GM18517 (cell line): ENCODE results near the gene CLEC3A.
"Not testable (repeated sequence)": the region's sequence is repeated elsewhere in the genome, so short reads cannot be mapped to it uniquely, and the experiment has no call there.

Experiments
- ATAC-seq: cut with Tn5 transposase; IDR thresholded peaks from one replicate; pipeline ENCODE4 v1.9.1; 2021; ENCODE audit warnings: mild to moderate bottlenecking, moderate library complexity; ENCODE audit not compliant: unreplicated experiment

Gene CLEC3A, protein sequence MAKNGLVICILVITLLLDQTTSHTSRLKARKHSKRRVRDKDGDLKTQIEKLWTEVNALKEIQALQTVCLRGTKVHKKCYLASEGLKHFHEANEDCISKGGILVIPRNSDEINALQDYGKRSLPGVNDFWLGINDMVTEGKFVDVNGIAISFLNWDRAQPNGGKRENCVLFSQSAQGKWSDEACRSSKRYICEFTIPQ

DNA sequence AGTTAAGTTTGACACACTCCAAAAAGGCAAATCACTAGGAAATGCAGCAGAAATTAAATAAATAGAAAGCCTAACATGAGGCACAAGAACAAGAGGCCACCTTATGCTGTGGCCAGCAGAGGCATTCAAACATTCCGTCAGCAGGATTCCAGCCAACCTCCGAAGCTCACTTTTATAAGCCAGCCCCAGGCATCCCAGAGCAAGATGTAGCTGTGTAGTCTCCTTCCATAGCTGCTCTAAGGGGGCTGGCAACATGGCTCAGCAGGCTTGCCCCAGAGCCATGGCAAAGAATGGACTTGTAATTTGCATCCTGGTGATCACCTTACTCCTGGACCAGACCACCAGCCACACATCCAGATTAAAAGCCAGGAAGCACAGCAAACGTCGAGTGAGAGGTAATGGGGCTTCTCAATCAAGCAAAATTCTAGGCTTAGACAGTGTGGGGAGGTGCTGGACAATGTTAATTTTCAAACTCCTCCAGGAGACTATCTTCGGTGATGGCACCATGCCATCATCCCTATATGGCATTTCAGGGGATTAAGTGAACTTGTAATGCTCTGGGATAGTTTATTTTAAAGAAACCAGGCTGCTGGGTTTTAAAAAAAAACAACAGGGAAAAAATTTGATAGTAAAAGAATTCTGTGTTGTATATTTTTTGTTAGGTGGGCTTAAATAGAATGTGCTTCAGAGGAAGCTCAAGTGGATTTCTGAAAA is at the start of gene CLEC3A:
TSS of gene CLEC3A (plus strand) at position 202 of the 714 bp plus-strand sequence. CDS start at position 281, 79 bp downstream.
- ATAC-seq: no peak

DNA sequence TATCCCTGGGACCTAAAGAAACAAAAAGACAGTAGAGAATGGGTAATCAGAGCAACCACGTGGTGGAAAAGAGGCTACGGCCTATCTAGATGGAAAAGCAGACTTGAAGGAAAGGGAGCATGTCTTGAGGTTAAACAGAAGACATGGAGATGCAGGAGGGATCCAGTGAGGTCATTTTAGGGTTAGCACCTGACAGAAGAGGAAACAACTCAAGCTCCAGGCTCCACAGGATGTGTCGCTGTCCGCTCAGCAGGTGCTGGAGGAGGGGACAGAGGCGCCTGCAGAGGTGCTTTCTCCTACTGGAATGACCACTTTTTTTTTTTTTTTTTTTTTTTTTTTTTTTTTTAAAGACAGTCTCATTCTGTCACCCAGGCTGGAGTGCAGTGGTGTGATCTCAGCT is 47.5 kb upstream of the CLEC3A start:
- no peak for ATAC-seq

DNA sequence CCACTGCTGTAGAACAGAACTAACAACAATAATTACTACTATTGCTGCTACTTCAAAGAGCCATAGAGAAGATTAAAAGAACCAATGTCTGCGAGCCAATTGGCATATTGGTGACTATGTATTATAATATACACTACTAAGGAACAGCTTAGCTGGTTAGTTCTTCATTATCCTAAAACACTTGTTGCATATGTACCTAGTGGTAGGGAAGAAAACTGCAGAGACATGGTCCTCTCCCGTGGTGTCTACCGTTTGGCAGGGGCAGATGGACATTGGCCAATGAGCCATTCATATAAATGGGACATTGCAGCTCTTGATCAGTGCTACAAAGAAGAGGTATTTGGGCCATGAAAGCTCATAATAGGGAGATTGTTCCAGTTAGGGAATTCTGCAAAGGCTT is 46.4 kb upstream of the CLEC3A start:
- ATAC-seq: no peak

DNA sequence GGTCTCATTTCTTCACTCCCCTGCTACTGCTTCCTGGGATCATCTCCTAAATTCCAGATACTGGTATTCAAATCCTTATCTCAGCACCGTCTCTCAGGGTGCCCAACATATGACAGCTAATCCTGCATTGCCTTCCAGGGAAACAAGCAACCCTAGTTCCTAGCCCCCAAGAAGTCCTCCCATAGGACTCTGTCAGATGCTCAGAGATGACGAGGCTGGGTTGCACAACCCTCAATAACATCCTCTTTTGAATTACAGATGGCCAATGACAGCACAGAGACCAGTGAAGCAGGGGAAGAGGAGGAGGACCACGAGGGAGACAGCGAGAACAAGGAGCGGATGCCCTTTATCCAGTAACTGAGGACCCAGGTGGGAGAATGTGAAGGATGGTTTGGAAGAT is 45.0 kb upstream of the CLEC3A start:
- no peak for ATAC-seq

DNA sequence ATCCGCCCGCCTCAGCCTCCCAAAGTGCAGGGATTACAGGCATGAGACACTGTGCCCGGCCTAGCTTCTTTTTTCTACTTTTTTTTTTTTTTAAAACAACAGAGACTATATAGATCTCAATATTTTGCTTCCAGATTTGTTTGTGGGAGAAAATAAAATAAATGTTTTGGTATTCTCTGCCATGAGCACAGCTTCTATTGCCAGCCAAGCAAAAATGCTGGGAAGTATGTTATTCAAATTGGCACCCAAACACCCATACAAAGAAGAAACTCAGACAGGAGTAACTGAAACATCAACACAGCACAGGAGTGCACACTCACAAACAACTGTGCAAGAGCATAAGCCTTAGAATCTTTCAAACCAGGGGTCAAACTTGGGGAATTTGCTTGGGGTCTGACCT is 37.2 kb upstream of the CLEC3A start:
- no peak for ATAC-seq

DNA sequence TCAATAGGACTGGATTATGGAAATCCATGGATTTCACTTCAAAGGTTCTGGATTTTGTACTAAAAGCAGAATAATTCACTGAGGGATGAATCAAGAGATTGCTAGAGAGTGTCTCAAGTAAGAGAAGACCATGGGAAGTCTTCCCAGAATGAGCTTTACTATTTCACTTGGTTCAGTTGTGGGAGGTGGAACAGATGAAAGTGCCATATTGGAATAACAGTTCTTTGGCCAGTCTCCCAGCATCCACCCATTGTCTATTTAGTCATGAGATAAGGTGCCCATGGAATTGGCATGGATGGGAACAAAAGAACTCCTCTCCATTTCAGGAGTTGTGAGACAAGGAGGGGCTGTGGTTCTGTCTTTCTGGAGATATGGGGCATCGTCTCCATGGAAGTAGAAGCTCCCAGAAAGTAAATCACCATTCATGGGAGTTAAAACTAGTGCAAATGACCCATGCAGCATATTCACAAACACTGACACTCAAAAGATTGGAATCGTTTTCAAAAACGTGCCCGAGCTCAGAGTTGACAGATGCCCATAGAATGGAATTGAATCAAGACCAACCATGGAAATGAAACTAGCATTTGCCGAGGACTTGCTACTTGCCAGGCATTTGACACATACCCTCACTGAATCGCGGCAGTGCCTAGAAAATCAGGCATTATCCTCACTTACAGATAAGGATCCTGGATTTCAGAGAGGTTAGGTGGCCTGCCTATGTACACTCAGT is 36.2 kb upstream of the CLEC3A start:
- ATAC-seq: no peak

DNA sequence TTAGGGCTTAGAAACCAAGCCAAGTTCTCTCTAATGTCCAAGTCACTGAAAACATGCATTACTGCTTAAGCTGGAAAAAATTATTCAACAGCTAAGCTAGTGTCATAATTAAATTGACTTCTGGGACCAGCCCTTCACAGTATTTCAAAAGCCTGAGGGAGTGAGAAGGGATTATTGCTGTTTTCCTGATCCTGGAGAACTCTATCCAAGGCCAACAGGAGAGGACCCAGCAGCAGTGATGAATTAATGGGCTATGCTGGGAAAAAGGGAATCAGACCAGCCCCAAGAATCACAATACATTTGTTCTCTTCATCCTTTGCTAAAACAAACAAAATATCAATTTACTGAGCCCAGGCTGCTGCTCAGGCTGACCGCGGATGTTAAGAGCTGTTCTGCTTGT is 34.5 kb upstream of the CLEC3A start:
- ATAC-seq: no peak

DNA sequence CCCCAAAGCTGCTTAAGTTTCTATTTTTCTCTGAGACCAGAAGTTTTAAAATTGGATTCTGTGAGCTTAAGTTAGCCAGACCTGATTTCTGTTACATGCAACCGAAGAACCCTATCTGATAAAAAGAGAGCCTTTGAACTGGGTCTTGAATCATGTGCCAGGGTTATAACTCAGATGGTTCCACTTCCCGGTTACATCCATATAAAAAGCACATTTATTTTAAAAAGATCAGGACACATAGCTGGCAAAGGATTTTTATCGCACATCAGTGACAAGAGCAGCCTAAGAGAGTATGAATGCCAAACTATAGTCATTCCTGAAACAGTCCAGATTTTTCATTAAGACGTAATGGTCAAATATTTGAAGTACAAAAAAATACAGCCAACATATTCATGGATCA is 32.5 kb upstream of the CLEC3A start:
- ATAC-seq: no peak

DNA sequence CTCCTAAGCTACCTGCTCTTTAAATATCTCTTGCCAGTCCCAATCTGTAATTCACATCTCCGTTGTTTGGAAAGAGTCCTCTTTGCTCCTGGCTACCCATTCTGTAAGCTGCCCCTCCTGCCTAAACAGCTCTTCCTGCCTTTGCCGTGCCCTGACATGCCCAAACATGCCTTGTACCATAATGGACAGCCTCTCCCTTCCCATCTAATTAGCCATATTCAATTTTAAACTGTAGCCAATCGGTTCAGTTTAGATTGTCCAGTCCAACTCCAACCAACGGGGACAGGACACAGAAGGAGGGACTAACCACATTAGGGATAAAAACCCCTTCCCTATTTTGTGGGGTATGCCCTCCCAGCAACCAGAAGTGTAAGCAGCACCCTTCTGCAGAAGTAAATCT is 30.6 kb upstream of the CLEC3A start:
- ATAC-seq: no peak

DNA sequence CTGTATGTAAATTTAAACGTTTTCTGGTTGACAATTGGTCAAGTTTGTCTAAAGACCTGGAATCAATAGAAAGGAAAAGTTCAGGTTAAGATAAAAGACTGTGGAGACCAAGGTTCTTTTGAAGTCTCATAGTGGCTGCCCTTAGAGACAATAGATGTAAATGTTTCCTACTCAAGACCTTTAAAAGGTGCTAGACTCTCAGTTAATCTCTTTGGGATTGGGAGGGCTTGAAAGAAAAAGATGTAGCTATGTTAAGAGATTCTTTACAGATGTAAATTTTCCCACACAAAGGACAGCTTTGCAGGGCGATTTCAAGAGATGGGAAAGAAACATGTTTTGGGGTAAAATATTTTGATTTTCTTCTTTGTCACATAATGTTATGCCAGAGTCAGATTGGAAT is 30.0 kb upstream of the CLEC3A start:
- not testable (repeated sequence) for ATAC-seq

DNA sequence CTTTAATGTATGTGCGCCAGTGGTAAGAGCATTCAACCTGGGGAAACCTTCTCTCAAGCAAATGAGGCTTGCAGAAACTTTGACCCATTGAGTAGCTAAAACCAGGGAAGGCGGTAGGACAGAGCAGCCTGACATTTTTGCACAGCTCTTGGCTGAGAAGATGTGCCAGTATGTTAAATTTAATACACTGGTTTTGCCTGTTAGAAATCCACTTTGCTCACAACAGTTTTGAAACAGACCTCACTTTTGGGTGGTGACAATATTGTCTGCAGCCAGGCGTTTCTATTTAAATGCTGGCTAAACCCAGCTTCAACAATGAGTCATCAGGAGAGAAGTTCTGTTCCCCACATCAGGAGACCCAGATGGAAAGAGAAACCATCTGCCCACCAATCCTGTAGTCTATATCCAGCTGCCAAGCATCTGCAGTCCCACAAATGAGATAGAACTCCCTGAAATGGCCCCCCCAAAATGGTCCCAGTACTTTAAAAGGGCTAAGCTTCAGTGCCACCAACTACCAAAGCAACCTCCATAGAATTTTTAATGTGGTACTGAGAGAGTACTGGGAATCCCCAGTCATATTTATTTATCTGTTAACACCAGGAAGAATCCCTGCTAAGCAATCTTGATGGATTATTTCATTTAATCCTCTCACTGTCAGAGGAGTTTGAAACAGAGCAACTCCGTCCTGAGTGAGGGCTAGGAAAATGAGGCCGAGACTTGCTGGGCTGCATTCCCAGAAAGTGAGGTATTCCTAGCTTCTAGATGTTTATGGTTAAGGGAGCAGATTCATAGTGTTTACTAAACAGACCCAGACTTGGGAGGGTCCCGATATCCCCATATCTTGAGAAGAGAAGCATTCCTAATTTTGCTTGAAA is 29.0 kb upstream of the CLEC3A start:
- ATAC-seq: no peak

DNA sequence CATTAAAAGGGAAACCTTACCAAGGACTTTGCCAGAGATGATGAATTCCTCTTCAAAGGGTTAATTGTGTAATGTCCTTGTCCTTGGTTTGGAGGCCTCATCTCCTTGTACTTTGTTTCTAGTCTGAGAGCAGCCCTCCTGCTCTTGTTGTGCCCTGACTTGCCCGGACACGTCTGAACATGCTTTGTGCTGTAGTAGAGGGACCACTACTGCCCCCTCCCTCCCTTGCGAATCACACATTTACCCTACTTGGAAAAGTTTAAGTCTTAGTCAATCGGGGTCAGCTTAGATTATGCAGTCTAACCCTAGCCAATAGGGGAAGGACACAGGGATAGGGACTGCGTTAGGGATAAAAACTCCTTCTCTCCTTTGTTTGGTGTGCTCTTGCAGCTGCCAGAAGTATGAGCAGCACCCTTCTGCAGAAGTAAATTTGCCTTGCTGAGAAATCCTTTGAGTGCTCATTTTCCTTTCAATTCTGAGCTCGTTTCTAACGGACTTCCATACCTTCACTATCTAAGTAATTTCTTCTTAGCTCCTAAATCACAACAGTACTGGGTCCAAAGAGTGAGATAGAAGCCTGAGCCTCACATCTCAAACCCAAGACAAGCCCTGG is 26.4 kb upstream of the CLEC3A start:
- ATAC-seq: no peak

DNA sequence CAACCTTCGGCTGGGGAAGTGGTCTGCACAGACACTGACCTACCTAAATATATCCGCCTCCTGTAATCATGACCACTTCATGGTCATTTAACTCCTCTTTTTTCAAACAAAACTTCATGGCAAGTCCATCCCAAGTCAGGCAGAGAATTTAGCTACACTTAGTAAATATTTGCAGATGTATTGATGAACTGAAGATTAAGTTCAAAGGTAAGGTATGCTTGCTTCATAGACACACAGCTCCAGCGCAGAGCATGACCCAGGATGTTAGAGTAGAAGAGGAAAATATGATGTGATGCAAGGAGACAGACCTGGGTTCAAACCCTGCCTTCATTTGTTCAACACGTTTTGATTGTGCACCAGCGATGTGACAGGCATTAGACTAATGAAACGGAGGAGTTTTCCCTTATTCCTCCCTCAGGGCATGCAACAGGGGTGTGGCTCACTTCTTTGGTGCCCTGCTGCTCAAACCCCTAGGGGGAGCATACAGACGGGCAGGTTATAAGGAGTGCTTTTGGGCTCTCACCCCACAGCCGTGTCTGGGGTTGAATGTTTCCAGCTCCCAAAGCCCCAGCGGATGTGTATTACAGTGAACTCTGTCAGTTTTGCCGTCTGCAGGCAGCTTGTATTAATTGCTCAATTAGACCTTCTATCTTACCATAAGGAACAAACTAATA is 23.9 kb upstream of the CLEC3A start:
- no peak for ATAC-seq

DNA sequence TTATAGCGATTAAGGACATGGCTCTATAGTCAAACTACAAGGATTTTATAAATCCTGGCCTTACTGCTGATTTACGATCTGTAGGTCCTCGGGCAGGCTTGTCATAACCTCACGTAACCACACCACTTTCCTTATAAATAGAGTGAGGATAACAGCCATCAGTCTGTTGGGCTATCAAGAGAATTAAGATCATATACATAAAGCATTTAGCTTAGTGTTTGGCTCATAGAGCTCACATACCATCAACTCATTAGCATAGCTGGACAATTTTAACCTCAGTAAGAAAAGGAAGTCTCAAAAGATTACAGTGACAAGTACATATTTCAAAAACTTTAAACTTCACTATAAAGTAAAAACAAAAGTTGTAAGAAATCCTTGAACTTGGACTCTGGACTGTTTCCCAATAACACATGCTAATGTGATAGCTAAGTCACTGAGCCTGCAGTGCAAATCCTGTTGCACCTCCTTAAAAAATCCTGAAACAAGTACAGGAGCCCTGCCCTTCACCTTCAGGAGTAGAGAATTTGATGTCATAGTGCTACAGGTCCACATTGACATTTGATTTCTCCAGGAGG is 20.8 kb upstream of the CLEC3A start:
- ATAC-seq: no peak

DNA sequence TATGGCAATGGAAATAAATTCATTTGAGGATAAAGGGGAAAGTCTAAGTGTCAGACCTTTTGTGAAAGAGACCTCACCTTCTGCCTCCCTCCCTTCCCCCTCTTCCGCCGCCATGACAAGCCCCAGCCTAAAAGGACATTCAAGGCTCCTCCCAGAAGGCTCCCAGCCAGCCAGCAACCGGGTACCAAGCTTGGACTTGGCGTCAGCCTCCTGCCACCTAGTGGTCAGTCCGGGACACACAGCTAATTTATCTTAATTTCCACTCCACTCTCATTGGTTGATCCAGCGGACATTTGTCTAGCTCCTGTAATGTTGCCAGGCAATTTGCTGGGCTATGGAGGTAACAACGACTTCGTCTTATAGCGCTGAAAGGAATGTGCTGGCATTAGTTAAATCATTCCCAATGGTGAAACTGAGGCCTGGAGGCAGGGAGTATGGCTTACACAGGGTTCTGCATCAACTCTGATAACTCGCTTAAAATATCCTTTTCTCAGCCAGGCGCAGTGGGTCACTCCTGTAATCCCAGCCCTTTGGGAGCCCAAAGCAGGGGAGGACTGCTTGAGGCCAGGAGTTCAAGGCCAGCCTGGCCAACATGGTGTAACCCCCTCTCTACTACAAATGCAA is 19.3 kb upstream of the CLEC3A start:
- peak; percentile 100 for ATAC-seq

DNA sequence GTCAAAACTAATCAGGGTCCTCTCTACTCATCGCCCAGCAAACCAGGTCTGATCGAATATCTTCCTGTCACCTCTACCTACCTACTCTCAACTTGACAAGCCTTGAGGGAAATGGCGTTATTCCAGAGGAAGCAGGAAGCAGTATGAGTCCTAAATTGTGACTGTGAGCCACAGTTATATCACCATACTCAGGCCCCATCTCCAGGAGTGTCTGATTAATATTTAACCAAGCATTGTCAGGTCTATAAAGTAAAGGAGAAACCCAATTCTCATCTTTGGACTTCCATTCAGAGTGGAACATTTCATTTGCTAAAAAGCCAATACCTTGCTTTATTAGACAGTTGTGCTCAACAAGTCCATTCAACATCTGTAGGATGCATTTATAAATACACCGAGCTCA is 17.8 kb upstream of the CLEC3A start:
- ATAC-seq: no peak

DNA sequence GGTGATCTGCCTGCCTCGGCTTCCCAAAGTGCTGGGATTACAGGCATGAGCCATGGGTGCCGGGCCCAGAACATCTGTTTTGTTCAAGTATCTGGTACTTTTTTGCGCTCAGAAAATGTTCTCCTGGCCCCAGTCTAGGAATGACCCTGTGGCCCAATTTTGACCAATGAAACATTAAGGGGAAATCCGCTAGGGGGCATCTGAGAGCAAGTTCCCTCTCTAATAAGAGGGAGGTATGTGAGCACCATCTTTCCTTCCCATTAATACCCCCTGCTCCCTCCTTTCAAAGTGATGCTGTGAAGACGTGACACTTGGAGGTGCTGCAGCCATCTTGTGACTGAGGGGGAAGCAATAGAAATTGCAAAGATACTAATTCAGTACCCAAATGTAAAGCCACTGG is 16.5 kb upstream of the CLEC3A start:
- ATAC-seq: no peak

DNA sequence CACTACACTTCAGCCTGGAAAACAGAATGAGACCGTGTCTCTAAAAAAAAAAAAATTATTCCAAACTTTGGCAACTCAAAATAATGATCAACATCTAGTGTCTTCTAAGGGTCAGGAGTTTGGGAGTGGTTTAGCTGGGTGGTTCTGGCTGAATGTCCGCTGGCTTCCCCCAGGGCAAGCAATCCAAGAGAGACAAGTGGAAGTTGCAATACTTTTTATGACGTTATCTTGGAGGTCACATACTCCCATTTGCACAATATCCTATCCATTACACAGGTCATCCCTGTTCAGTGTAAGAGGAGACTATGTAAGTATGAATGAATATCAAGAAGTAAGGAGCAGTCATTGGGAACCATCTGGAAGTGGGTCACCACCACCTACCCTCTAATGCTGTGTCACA is 15.2 kb upstream of the CLEC3A start:
- ATAC-seq: no peak

DNA sequence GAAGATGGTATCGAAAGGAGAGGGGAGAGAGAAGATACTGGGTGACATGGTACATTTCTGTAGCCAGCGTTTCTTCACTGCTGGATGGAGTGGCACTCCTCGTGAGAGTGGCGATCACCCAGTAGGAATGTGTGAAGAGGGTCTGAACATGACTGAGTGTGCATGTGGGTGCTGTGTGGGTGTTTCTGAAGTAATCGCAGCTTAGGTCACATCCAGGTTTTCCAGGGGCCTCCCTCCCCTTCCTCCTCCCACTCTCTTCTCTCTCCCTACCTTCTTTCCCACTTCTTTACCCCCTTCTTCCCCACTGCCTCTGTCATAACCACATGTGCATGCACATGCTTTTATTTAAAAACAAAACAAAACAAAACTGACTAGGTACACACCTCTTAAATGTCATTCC is 1.8 kb downstream of the CLEC3A start:
- ATAC-seq: no peak
